NCI-H2171 (cell line): ENCODE data around the gene NANOS1.
"Not testable (repeated sequence)": the region's sequence is repeated elsewhere in the genome, so short reads cannot be mapped to it uniquely, and the experiment has no call there.

Experiments used
- DNase-seq: peaks from one replicate; lab custom pipeline; 2025; lab: John Stamatoyannopoulos, UW

The NANOS1 gene

GRCh38 chr10:119007211-119007574 is 22.3 kb upstream of the NANOS1 start:
- DNase-seq = peak; percentile 42

GRCh38 chr10:119020627-119020946 is 8.9 kb upstream of the NANOS1 start:
- DNase-seq = no peak

- DNase-seq = peak; percentile 26
Measured at GRCh38 chr10:119022846-119023552, 6.5 kb upstream of the NANOS1 start.

- DNase-seq = no peak
Measured at GRCh38 chr10:119023553-119023868, 6.0 kb upstream of the NANOS1 start.

GRCh38 chr10:119024882-119025281 is 4.6 kb upstream of the NANOS1 start:
- no peak for DNase-seq

- DNase-seq = no peak
Measured at GRCh38 chr10:119025336-119025735, 4.2 kb upstream of the NANOS1 start.

GRCh38 chr10:119025776-119026175 is 3.7 kb upstream of the NANOS1 start:
- no peak for DNase-seq

GRCh38 chr10:119026301-119027110 is 3.0 kb upstream of the NANOS1 start:
- no peak for DNase-seq

- not testable (repeated sequence) for DNase-seq
Measured at GRCh38 chr10:119028445-119028899, 1.0 kb upstream of the NANOS1 start.

- DNase-seq = peak; percentile 81
Measured at GRCh38 chr10:119028900-119029612, 458 bp upstream of the NANOS1 start.

- DNase-seq = peak; percentile 22
Measured at GRCh38 chr10:119030421-119031250, 1.1 kb downstream of the NANOS1 start.

GRCh38 chr10:119031496-119032059 is 2.1 kb downstream of the NANOS1 start:
- no peak for DNase-seq

GRCh38 chr10:119039161-119039560 is 9.6 kb downstream of the NANOS1 start:
- DNase-seq = no peak

- no peak for DNase-seq
Measured at GRCh38 chr10:119041326-119041725, 11.8 kb downstream of the NANOS1 start.

GRCh38 chr10:119042169-119042568 is 12.7 kb downstream of the NANOS1 start:
- DNase-seq = no peak

GRCh38 chr10:119045561-119045960 is 16.0 kb downstream of the NANOS1 start:
- DNase-seq = no peak

GRCh38 chr10:119049361-119049760 is 19.8 kb downstream of the NANOS1 start:
- DNase-seq = no peak

- DNase-seq = no peak
Measured at GRCh38 chr10:119049777-119050176, 20.3 kb downstream of the NANOS1 start.

GRCh38 chr10:119051775-119052174 is 22.3 kb downstream of the NANOS1 start:
- no peak for DNase-seq

- no peak for DNase-seq
Measured at GRCh38 chr10:119055472-119055871, 26.0 kb downstream of the NANOS1 start.

GRCh38 chr10:119058010-119058409 is 28.5 kb downstream of the NANOS1 start:
- DNase-seq = no peak

- DNase-seq = no peak
Measured at GRCh38 chr10:119059557-119059956, 30.0 kb downstream of the NANOS1 start.
